HG03066 (cell line): ENCODE results near the gene SLC44A2.

Experiments used
- ATAC-seq: cut with Tn5 transposase; IDR thresholded peaks from one replicate; pipeline ENCODE4 v1.9.1; 2021; ENCODE audit warnings: low read depth; ENCODE audit not compliant: unreplicated experiment

The SLC44A2 gene

GRCh38 chr19:10615429-10616023 is 9.8 kb upstream of the SLC44A2 start:
- no peak for ATAC-seq

- no peak for ATAC-seq
Observed at GRCh38 chr19:10617409-10618121, 7.8 kb upstream of the SLC44A2 start.

- ATAC-seq: no peak
Observed at GRCh38 chr19:10618846-10619245, 6.5 kb upstream of the SLC44A2 start.

GRCh38 chr19:10620786-10621185 is 4.6 kb upstream of the SLC44A2 start:
- ATAC-seq: no peak

GRCh38 chr19:10621966-10622365 is 3.4 kb upstream of the SLC44A2 start:
- ATAC-seq: no peak

- ATAC-seq: no peak
Observed at GRCh38 chr19:10624585-10624984, 768 bp upstream of the SLC44A2 start.

- ATAC-seq: no peak
Observed at GRCh38 chr19:10625762-10626138, 397 bp downstream of the SLC44A2 start.

GRCh38 chr19:10631874-10632273 is 6.5 kb downstream of the SLC44A2 start:
- no peak for ATAC-seq

- ATAC-seq: no peak
Observed at GRCh38 chr19:10634430-10634829, 9.1 kb downstream of the SLC44A2 start.

- no peak for ATAC-seq
Observed at GRCh38 chr19:10634963-10635362, 9.6 kb downstream of the SLC44A2 start.

- no peak for ATAC-seq
Observed at GRCh38 chr19:10636304-10636972, 11.1 kb downstream of the SLC44A2 start.

GRCh38 chr19:10637894-10638293 is 12.5 kb downstream of the SLC44A2 start:
- ATAC-seq: no peak

- ATAC-seq: peak; percentile 62
Observed at GRCh38 chr19:10639836-10640235, 14.5 kb downstream of the SLC44A2 start.

GRCh38 chr19:10640361-10640760 is 15.0 kb downstream of the SLC44A2 start:
- ATAC-seq: no peak

- ATAC-seq: no peak
Observed at GRCh38 chr19:10641248-10641647, 15.9 kb downstream of the SLC44A2 start.

- no peak for ATAC-seq
Observed at GRCh38 chr19:10642473-10643171, 17.3 kb downstream of the SLC44A2 start.

GRCh38 chr19:10643172-10643967 is 18.0 kb downstream of the SLC44A2 start:
- no peak for ATAC-seq

- no peak for ATAC-seq
Observed at GRCh38 chr19:10643968-10644259, 18.6 kb downstream of the SLC44A2 start.

GRCh38 chr19:10644260-10645007 is 19.1 kb downstream of the SLC44A2 start:
- ATAC-seq: no peak
